Activated CD8-positive, alpha-beta memory T cell treated with anti-CD3 and anti-CD28 coated beads, Interleukin-2, amount 50 U/mL, for 1 hour (primary cell): Measurements from ENCODE around the gene CCM2.

ENCODE experiments used
- DNase-seq: peaks from one replicate; pipeline ENCODE4 v3.0.0-alpha.2; 2020; ENCODE audit errors: extremely low read depth

CCM2 gene

GRCh38 chr7:45000093-45001032 is at the start of gene CCM2:
CCM2 (plus strand) TSS chr7:45000201; CDS start chr7:45000334, 133 bp downstream.
- DNase-seq = no peak

GRCh38 chr7:44953156-44953555 is 46.8 kb upstream of the CCM2 start:
- DNase-seq = no peak

GRCh38 chr7:44955733-44956132 is 44.3 kb upstream of the CCM2 start:
- DNase-seq = no peak

GRCh38 chr7:44956157-44956766 is 43.7 kb upstream of the CCM2 start:
- no peak for DNase-seq

GRCh38 chr7:44958645-44959344 is 41.2 kb upstream of the CCM2 start:
- DNase-seq = no peak

DNA sequence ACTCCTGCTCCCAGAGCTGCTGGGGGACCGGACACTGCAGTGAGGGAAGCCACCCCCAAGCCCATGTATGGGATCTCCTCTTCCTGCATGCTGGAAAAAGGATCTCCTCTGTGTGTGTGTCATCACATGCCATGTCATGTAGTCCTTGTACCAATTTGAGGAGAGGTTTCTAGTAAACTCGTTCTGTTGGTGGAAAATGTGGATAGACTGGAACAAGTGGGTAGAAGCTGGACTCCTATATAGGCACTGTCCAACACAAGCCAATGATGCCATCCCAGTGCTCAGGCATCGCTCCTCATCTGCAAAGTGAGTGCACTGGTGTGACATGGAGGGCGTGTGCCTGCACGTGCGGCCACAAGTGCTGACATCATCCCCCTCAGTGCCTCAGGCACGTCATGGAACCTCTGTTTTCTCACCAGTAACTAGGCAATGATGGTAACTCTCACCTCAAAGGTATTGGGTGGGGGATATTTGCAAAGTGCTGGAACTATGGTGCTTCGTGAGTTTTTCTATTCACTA is 40.5 kb upstream of the CCM2 start:
- DNase-seq = peak; percentile 37

DNA sequence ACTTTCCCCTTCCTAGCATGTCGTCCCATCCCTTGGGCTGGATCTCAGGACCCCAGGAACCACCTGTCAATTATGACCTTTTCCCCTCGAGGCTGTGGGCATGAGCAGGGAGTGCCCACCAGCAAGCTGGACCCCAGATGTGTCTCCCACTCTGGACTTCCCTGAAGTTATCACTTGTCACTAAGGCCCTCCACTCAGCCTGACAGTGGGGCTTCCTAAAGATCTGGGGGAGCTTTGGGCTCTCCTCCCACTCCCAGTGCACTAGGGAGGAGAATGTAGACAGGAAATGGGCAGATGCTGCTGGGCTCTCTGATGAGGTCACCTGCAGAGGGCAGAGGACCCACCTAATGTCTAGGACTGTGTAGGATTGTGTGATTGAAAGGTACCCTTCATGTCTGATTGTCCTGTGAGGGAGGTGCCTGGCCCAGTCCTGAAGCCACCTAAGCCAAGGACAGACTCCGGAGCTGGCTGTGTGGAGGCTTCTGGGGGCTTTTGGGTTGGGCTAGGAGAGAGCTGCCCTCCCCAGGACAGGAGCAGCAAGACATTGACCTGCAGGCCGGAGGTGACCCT is 39.9 kb upstream of the CCM2 start:
- DNase-seq = no peak

DNA sequence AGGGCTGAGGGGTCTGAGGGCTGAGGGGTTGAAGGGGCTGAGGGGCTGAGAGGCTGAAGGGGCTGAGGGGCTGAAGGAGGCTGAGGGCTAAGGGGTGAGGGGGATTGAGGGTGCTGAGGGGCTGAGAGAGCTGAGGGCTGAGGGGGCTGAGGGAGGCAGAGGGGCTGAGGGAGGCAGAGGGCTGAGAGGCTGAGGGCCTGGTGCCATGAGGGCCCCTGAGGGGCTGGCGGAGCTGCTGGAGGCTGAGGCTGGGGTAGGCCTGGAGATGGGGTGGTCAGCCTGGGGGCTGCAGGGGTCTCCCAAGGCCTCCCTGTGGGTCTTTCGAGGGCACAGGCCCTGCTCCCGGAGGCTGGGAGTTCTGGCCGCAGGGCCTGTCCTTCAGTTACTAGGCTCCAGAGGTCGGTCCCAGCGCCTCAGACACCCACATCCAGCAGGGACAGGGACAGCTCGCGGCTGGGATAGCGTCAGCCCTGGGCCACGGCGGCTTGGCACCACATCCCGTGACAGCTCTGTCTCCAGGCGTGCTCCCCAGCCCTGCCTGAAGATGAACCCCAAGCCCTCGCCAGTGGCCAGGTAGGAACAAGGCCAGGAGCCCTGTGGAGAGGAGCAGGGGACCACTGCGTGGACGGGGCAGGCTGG is 38.0 kb upstream of the CCM2 start:
- no peak for DNase-seq

DNA sequence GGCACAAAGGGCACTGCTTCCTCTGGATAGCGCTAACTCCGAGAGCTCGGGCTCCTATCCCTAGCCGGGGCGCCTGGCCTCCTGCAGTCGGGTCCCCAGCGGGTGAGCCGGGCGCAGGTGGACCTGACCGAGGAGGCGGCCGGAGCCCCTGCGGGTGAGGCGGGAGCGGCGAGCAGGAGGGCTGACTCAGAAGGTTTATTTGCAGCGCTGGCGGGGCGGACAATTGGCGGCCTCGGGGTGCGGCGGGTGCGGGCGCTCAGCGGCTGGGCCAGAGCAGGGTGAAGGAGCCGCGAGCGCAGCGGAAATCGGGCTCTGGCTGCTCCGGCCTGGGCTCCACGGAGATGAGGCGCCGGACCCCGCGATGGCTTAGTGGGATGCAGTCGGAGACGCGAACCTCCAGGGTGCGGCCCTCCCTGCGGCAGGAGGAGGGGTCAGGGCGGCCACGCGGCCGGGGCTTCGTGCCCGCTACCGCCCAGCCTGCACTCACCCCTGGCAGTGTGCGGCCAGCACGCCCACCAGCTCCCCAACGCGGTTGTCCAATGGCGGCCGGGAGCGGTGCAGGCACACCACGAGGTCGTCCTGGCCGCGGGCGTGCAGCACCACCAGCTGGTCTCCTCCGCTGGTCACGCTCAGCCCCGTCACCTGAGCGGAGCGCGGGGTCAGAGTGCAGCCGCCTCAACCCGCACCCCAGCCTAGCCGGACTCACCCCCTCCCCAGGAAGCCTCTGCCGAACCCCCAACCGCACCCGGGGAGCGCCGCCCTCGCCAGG is 37.3 kb upstream of the CCM2 start:
- no peak for DNase-seq

GRCh38 chr7:44963364-44964290 is 36.4 kb upstream of the CCM2 start:
- no peak for DNase-seq

DNA sequence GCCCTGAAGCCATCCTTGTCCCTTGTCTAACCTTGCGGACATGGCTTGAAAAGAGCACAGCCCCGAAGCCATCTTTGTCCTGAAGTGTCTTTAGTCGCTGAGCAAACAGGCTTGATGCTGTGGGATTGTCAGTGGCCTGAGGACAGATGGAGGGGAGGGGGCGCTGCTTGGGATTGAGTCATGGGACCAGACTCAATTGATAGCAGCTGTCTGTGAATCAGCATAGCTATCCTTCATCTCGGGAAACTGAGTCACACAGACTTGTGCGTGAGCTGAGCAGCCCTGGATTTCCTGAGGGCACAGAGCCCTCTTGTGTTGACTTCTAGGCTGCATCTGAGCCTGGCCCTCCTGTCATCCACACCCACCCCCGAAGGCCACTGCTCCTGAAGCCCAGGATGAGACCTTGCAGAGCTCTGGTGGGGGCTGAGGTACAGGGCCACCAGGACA is 35.6 kb upstream of the CCM2 start:
- no peak for DNase-seq

GRCh38 chr7:44964831-44965440 is 35.1 kb upstream of the CCM2 start:
- DNase-seq = no peak

DNA sequence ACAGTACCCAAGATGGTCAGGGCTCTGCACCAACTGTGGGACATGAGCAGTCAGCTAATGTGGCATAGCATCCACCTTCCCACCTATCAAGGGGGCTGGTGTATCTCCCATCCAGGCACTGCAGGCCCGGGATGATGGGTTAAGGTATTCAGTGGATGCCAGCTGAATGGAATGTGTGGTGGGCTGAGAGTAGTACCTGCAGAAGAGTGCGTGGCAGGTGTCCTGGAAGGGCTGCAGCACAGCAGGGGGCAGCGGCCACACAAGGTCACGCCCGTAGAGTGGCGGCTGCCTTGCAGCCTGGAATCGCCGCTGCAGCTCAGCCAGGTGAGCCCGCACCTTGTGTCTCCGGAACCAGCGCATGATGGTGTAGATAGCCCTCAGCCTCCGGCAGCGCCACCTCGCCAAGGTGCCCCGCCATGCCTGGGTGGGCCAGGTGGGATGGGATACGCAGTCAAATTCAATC is 34.5 kb upstream of the CCM2 start:
- DNase-seq = no peak

- no peak for DNase-seq
These were observed 33.9 kb upstream of the CCM2 start for GRCh38 chr7:44965937-44966730.

GRCh38 chr7:44966731-44967538 is 33.1 kb upstream of the CCM2 start:
- no peak for DNase-seq

GRCh38 chr7:44967571-44968446 is 32.2 kb upstream of the CCM2 start:
- DNase-seq = no peak
